Measurements from ENCODE around the gene CORO6. TPM values are rescaled to one million over a fixed set of nuclear protein-coding genes. Genes with fewer than 3 reads are reported as not detected.

Gene CORO6
- total and polyA plus RNA-seq, 2 of the 13 experiments (the other 11 are each of a cell fraction or from before 2014, with no cell fraction given): 0.42 to 0.82 TPM

DNA sequence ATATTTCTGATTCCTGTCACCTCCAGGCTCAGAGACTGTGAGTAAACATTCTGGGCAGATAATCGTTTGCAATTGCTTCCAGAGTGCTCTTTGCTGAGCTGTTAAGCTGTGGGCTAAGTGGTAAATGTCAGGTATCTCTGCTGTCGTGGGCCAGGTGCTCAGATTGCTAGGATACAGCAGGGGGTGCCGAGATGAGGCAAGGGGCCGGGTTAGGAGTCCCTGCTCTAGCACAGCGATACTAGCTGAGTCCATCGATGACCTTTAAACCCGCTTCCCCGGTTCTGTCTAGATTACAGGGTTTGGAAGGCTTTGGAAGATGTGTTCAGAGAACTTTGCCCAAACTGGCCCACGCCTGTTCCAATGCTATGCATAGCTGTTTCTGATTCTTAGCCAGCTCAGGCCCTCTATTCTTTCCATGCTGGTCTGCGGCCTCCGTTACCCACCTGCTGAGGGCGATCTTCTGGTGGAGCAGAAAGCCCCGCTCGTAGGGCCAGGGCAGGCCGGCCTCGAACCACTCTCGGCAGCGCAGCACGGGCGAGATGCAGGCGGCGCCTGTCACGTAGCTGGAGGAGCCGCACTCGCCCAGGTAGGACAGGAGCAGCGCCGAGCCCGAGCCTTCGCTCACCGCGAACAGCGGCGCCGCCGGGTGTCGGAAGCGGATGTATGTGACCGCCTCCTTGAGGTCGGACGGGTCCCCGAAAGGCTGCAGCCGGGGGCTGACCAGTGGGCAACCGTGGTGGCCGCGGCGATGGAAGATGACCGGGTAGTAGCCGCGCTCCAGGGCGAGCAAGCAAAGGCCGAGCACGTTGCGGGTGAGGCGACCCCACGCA lies 56.9 kb downstream of the CORO6 start (continued):
- TF ChIP-seq, protein P1, sequence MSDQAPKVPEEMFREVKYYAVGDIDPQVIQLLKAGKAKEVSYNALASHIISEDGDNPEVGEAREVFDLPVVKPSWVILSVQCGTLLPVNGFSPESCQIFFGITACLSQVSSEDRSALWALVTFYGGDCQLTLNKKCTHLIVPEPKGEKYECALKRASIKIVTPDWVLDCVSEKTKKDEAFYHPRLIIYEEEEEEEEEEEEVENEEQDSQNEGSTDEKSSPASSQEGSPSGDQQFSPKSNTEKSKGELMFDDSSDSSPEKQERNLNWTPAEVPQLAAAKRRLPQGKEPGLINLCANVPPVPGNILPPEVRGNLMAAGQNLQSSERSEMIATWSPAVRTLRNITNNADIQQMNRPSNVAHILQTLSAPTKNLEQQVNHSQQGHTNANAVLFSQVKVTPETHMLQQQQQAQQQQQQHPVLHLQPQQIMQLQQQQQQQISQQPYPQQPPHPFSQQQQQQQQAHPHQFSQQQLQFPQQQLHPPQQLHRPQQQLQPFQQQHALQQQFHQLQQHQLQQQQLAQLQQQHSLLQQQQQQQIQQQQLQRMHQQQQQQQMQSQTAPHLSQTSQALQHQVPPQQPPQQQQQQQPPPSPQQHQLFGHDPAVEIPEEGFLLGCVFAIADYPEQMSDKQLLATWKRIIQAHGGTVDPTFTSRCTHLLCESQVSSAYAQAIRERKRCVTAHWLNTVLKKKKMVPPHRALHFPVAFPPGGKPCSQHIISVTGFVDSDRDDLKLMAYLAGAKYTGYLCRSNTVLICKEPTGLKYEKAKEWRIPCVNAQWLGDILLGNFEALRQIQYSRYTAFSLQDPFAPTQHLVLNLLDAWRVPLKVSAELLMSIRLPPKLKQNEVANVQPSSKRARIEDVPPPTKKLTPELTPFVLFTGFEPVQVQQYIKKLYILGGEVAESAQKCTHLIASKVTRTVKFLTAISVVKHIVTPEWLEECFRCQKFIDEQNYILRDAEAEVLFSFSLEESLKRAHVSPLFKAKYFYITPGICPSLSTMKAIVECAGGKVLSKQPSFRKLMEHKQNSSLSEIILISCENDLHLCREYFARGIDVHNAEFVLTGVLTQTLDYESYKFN (CRISPR knock-in tag; conservative IDR thresholded peaks at IDR 0.05): 0 out of 2 replicates have a peak, but pooled peaks have one; percentile 21
- TF ChIP-seq BCL6 (CRISPR knock-in tag; IDR thresholded peaks at IDR 0.05) (peak; percentile 65), RAD51 (IDR thresholded peaks at IDR 0.05; ENCODE audit: borderline replicate concordance) (no peak), SOX6 (IDR thresholded peaks at IDR 0.05) (no peak), SOX6 (CRISPR knock-in tag; IDR thresholded peaks at IDR 0.05) (peak; percentile 48), ZBTB7B (CRISPR knock-in tag; IDR thresholded peaks at IDR 0.05) (peak; percentile 67; the same call in 1 of the 2 replicates), GABPB1 (CRISPR knock-in tag; IDR thresholded peaks at IDR 0.05) (peak; percentile 67), ZNF660 (CRISPR knock-in tag; IDR thresholded peaks at IDR 0.05; ENCODE audit: borderline replicate concordance, low read depth) (no peak), KDM4B (CRISPR knock-in tag; IDR thresholded peaks at IDR 0.05) (peak; percentile 52; the same call in 1 of the 2 replicates), ZNF333 (CRISPR knock-in tag; IDR thresholded peaks at IDR 0.05; ENCODE audit: borderline replicate concordance) (peak; percentile 69), MED1 (CRISPR knock-in tag; IDR thresholded peaks at IDR 0.05) (0 out of 2 replicates have a peak, but pooled peaks have one; percentile 18), ZNF232 (CRISPR knock-in tag; IDR thresholded peaks at IDR 0.05; ENCODE audit: borderline replicate concordance) (no peak), HNF1A (IDR thresholded peaks at IDR 0.05; ENCODE audit: low read depth) (no peak), HNF1A (CRISPR knock-in tag; IDR thresholded peaks at IDR 0.05; ENCODE audit: borderline replicate concordance) (0 out of 2 replicates have a peak, but pooled peaks have one; percentile 23), YEATS4 (CRISPR knock-in tag; IDR thresholded peaks at IDR 0.05; ENCODE audit: borderline replicate concordance) (peak; percentile 32; the same call in 1 of the 2 replicates), PTBP1 (IDR thresholded peaks at IDR 0.05; ENCODE audit: low read depth, low read length, poor library complexity, severe bottlenecking) (no peak), NRL (CRISPR knock-in tag; IDR thresholded peaks at IDR 0.05; ENCODE audit: borderline replicate concordance) (peak; percentile 75), ZNF562 (CRISPR knock-in tag; IDR thresholded peaks at IDR 0.05; ENCODE audit: borderline replicate concordance) (no peak), POLR2AphosphoS5 (IDR thresholded peaks at IDR 0.05; ENCODE audit: low read depth, low read length) (no peak), ZFP36L2 (CRISPR knock-in tag; IDR thresholded peaks at IDR 0.05) (no peak), ZNF225 (CRISPR knock-in tag; IDR thresholded peaks at IDR 0.05) (no peak)
- TF ChIP-seq, protein P2, sequence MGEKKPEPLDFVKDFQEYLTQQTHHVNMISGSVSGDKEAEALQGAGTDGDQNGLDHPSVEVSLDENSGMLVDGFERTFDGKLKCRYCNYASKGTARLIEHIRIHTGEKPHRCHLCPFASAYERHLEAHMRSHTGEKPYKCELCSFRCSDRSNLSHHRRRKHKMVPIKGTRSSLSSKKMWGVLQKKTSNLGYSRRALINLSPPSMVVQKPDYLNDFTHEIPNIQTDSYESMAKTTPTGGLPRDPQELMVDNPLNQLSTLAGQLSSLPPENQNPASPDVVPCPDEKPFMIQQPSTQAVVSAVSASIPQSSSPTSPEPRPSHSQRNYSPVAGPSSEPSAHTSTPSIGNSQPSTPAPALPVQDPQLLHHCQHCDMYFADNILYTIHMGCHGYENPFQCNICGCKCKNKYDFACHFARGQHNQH (CRISPR knock-in tag; IDR thresholded peaks at IDR 0.05): 0 out of 2 replicates have a peak, but pooled peaks have one; percentile 17
